GM23338 (cell line): Measurements from ENCODE around the gene DLG2. TPM values are rescaled to one million over a fixed set of nuclear protein-coding genes. Genes with fewer than 3 reads are reported as not detected.

Source experiments
- ATAC-seq: fragments of 200-7000 bp; cut with Tn5 transposase; 3 replicates; pipeline ENCODE4 v1.9.1; 2020
- DNase-seq: peaks from one replicate; pipeline ENCODE4 v3.0.0-alpha.2; 2015; ENCODE audit warnings: low spot score
- H2AFZ ChIP-seq: fragments of 200-600 bp; sonication (generic); 2 replicates; pipeline ENCODE4 v1.8.0; 2016; ENCODE audit warnings: antibody characterized with exemption, mild to moderate bottlenecking, moderate library complexity
- H3F3A ChIP-seq: fragments of 200-600 bp; sonication (generic); replicated peaks from 2 replicates; pipeline ENCODE4 v1.8.0; 2017; ENCODE audit warnings: antibody characterized with exemption, mixed run types, low read depth
- H3K27ac ChIP-seq: fragments of 200-600 bp; sonication (generic); 2 replicates; pipeline ENCODE4 v1.6.1; 2016; ENCODE audit warnings: low read depth
- H3K27me3 ChIP-seq: fragments of 200-600 bp; sonication (generic); 2 replicates; pipeline ENCODE4 v1.8.0; 2016; ENCODE audit warnings: mild to moderate bottlenecking, mixed run types, moderate library complexity; ENCODE audit not compliant: insufficient read depth
- H3K36me3 ChIP-seq: fragments of 200-600 bp; sonication (generic); 2 replicates; pipeline ENCODE4 v1.8.0; 2016; ENCODE audit warnings: mild to moderate bottlenecking; ENCODE audit not compliant: insufficient read depth
- H3K4me1 ChIP-seq: fragments of 200-600 bp; sonication (generic); 2 replicates; pipeline ENCODE4 v1.8.0; 2016; ENCODE audit warnings: mild to moderate bottlenecking, moderate library complexity; ENCODE audit not compliant: insufficient read depth
- H3K4me2 ChIP-seq: fragments of 200-600 bp; sonication (generic); 2 replicates; pipeline ENCODE4 v1.7.1; 2017; ENCODE audit warnings: mixed run types
- H3K4me3 ChIP-seq: fragments of 200-600 bp; sonication (generic); 2 replicates; pipeline ENCODE4 v1.6.1; 2016; ENCODE audit warnings: mixed run types
- H3K79me2 ChIP-seq: fragments of 200-600 bp; sonication (generic); replicated peaks from 2 replicates; pipeline ENCODE4 v1.8.0; 2017; ENCODE audit warnings: mild to moderate bottlenecking; ENCODE audit not compliant: insufficient read depth
- H3K9me2 ChIP-seq: fragments of 200-600 bp; sonication (generic); 2 replicates; pipeline ENCODE4 v1.8.0; 2017; ENCODE audit not compliant: insufficient read depth
- H4K20me1 ChIP-seq: fragments of 200-600 bp; sonication (generic); replicated peaks from 2 replicates; pipeline ENCODE4 v1.8.0; 2017; ENCODE audit warnings: mild to moderate bottlenecking; ENCODE audit not compliant: insufficient read depth
- H3K27ac Mint-ChIP-seq: 2 replicates; pipeline ENCODE4 v1.8.0; 2020; ENCODE audit warnings: inconsistent platforms, mild to moderate bottlenecking, moderate library complexity, mixed read lengths
- H3K27me3 Mint-ChIP-seq: 3 replicates; pipeline ENCODE4 v1.8.0; 2022; ENCODE audit warnings: low read depth, mild to moderate bottlenecking, moderate library complexity, mixed read lengths, inconsistent platforms; ENCODE audit not compliant: insufficient read depth, poor library complexity
- H3K36me3 Mint-ChIP-seq: 3 replicates; pipeline ENCODE4 v1.8.0; 2021; ENCODE audit warnings: low read depth, mild to moderate bottlenecking, inconsistent platforms, moderate library complexity, mixed read lengths
- H3K4me1 Mint-ChIP-seq: 3 replicates; pipeline ENCODE4 v1.8.0; 2020; ENCODE audit warnings: mild to moderate bottlenecking, inconsistent platforms, mixed read lengths
- H3K4me3 Mint-ChIP-seq: 3 replicates; pipeline ENCODE4 v1.8.0; 2021; ENCODE audit warnings: moderate library complexity, mild to moderate bottlenecking, inconsistent platforms, mixed read lengths
- H3K9me3 Mint-ChIP-seq: 3 replicates; pipeline ENCODE4 v1.8.0; 2020; ENCODE audit warnings: moderate library complexity, mild to moderate bottlenecking, inconsistent platforms, mixed read lengths
- CREB1 ChIP-seq: fragments of 250-450 bp; sonication (Bioruptor Pico); IDR thresholded peaks from 2 replicates; pipeline ENCODE4 v1.5.0; 2020; ENCODE audit warnings: low read depth, mild to moderate bottlenecking, moderate library complexity
- CTCF ChIP-seq, 2 experiments: fragments of 200-600 bp in 1 of 2; sonication (generic) in 1 of 2; conservative IDR thresholded peaks; 2 replicates each; pipeline versions ENCODE4 v1.5.1 to v1.6.1; 2016 to 2017; ENCODE audit warnings: antibody characterized with exemption in 2 of 2, low read depth in 2 of 2, mild to moderate bottlenecking in 2 of 2, moderate library complexity in 1 of 2
- EZH2 ChIP-seq: fragments of 200-600 bp; sonication (generic); IDR thresholded peaks from one replicate; pipeline ENCODE4 v1.8.0; 2017; ENCODE audit warnings: antibody characterized with exemption, mild to moderate bottlenecking, low read depth; ENCODE audit not compliant: unreplicated experiment
- EZH2phosphoT487 ChIP-seq: fragments of 200-600 bp; sonication (generic); IDR thresholded peaks from one replicate; pipeline ENCODE4 v1.8.1; 2018; ENCODE audit warnings: antibody characterized with exemption; ENCODE audit not compliant: unreplicated experiment
- JUNB ChIP-seq: IDR thresholded peaks from one replicate; pipeline ENCODE4 v1.6.1; 2016; ENCODE audit warnings: antibody characterized with exemption; ENCODE audit not compliant: unreplicated experiment
- NANOG ChIP-seq: IDR thresholded peaks from 2 replicates; pipeline ENCODE4 v1.6.1; 2016; ENCODE audit warnings: antibody characterized with exemption, borderline replicate concordance
- POLR2AphosphoS5 ChIP-seq: IDR thresholded peaks from 2 replicates; pipeline ENCODE4 v1.6.1; 2016; ENCODE audit warnings: antibody characterized with exemption, low read depth
- STAT1 ChIP-seq: IDR thresholded peaks from one replicate; pipeline ENCODE4 v1.6.1; 2016; ENCODE audit warnings: antibody characterized with exemption; ENCODE audit not compliant: unreplicated experiment
- ZNF114 ChIP-seq: fragments of 250-450 bp; sonication (Bioruptor Pico); IDR thresholded peaks from 2 replicates; pipeline ENCODE4 v1.5.0; 2020; ENCODE audit warnings: mild to moderate bottlenecking, moderate library complexity
- ZNF331 ChIP-seq: fragments of 250-450 bp; sonication (Bioruptor Pico); IDR thresholded peaks from 2 replicates; pipeline ENCODE4 v1.5.0; 2020; ENCODE audit warnings: low read depth, mild to moderate bottlenecking, moderate library complexity
- polyA plus RNA-seq: library from polyadenylated mRNA; unstranded; fragments of >200 nt; fragmentation: Nextera tagmentation; extraction: Ambion mirVana; gene quantifications from 2 replicates; pipeline ENCODE4 v1.2.1, GENCODE V29; 2016
- total RNA-seq: library from RNA; depleted of rRNA; stranded (reverse); fragments of >200 nt; shearing (Covaris generic); gene quantifications from 2 replicates; pipeline ENCODE4 v1.2.3, GENCODE V29; 2014
- TF ChIP-seq, protein P1 (sequence below): IDR thresholded peaks from one replicate; pipeline ENCODE4 v1.6.1; 2018; ENCODE audit warnings: antibody characterized with exemption; ENCODE audit not compliant: unreplicated experiment
- TF ChIP-seq, protein P2 (sequence below): IDR thresholded peaks from 2 replicates; pipeline ENCODE4 v1.6.1; 2016; ENCODE audit warnings: antibody characterized with exemption

DLG2 gene
- total and polyA plus RNA-seq, 2 experiments from 2014 or later, result 19.8 to 21.5 TPM

DNA sequence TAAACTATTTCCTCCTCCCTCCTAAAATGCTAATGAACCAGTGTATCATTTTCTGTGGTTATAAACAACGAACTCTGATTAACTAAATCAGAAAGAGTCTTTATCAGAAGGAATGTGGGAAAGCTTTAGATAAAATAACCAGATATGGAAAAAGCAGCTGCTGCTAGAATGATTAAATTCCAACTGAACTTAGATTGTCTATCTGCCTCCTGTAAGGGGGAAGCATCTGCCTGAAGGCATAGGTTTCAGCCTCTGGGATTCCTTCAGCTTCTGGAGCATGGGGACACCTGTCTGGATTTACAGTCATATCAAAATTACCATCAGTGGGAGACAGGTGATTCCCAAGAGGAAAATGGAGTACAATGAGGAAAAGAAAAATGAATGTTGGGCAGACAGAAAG lies 1245.5 kb downstream of the DLG2 start:
- H3K36me3 ChIP-seq, result no peaks in the 10 kb centered on the region
- H3K79me2 ChIP-seq, result no peaks in the 10 kb centered on the region
- no peaks in the 10 kb centered on the region for H4K20me1 ChIP-seq
- H3K4me3 Mint-ChIP-seq, result no peak overlapping the region
- no peak overlapping the region for H3K4me3 ChIP-seq
- peaks cover 5% of the 10 kb centered on the region; the same call in 1 of the 3 replicates for H3K4me1 Mint-ChIP-seq
- H3K9me3 Mint-ChIP-seq, result no peaks in the 10 kb centered on the region
- H2AFZ ChIP-seq, result no peak overlapping the region
- no peak for TF ChIP-seq CREB1 (CRISPR knock-in tag)
- no peak for TF ChIP-seq ZNF114 (CRISPR knock-in tag)
- no peak for TF ChIP-seq ZNF331 (CRISPR knock-in tag)
- H3F3A ChIP-seq, result no peaks in the 10 kb centered on the region
- no peak overlapping the region for H3K4me2 ChIP-seq
- no peak overlapping the region for H3K27ac Mint-ChIP-seq
- no peak for DNase-seq
- H3K9me2 ChIP-seq, result no peaks in the 10 kb centered on the region
- no peaks in the 10 kb centered on the region for H3K4me1 ChIP-seq
- H3K27me3 Mint-ChIP-seq, result no peaks in the 10 kb centered on the region
- H3K27me3 ChIP-seq, result no peaks in the 10 kb centered on the region
- no peaks in the 10 kb centered on the region for H3K36me3 Mint-ChIP-seq
- H3K27ac ChIP-seq, result no peak overlapping the region
- no peak for ATAC-seq

- Histone ChIP-seq H3K79me2 (no peaks in the 10 kb centered on the region), H3K4me3 (no peak overlapping the region), H3K9me2 (no peaks in the 10 kb centered on the region), H3F3A (no peaks in the 10 kb centered on the region), H2AFZ (no peak overlapping the region), H3K4me1 (no peaks in the 10 kb centered on the region), H4K20me1 (no peaks in the 10 kb centered on the region), H3K27me3 (no peaks in the 10 kb centered on the region), H3K36me3 (no peaks in the 10 kb centered on the region), H3K4me2 (no peak overlapping the region), H3K27ac (no peak overlapping the region)
- no peak for ATAC-seq
- Mint-ChIP-seq H3K36me3 (no peaks in the 10 kb centered on the region), H3K27me3 (peaks cover 2% of the 10 kb centered on the region), H3K4me1 (no peaks in the 10 kb centered on the region), H3K4me3 (no peak overlapping the region), H3K9me3 (no peaks in the 10 kb centered on the region), H3K27ac (no peak overlapping the region)
- no peak for DNase-seq
- TF ChIP-seq EZH2 (no peak), CTCF (conservative IDR thresholded peaks at IDR 0.05; ENCODE audit: low read depth in 2 of 2) (no peak), EZH2phosphoT487 (no peak), JUNB (no peak), STAT1 (no peak), ZNF114 (CRISPR knock-in tag) (no peak), CREB1 (CRISPR knock-in tag) (no peak), NANOG (no peak), POLR2AphosphoS5 (no peak), ZNF331 (CRISPR knock-in tag) (no peak)
- TF ChIP-seq, protein P1, sequence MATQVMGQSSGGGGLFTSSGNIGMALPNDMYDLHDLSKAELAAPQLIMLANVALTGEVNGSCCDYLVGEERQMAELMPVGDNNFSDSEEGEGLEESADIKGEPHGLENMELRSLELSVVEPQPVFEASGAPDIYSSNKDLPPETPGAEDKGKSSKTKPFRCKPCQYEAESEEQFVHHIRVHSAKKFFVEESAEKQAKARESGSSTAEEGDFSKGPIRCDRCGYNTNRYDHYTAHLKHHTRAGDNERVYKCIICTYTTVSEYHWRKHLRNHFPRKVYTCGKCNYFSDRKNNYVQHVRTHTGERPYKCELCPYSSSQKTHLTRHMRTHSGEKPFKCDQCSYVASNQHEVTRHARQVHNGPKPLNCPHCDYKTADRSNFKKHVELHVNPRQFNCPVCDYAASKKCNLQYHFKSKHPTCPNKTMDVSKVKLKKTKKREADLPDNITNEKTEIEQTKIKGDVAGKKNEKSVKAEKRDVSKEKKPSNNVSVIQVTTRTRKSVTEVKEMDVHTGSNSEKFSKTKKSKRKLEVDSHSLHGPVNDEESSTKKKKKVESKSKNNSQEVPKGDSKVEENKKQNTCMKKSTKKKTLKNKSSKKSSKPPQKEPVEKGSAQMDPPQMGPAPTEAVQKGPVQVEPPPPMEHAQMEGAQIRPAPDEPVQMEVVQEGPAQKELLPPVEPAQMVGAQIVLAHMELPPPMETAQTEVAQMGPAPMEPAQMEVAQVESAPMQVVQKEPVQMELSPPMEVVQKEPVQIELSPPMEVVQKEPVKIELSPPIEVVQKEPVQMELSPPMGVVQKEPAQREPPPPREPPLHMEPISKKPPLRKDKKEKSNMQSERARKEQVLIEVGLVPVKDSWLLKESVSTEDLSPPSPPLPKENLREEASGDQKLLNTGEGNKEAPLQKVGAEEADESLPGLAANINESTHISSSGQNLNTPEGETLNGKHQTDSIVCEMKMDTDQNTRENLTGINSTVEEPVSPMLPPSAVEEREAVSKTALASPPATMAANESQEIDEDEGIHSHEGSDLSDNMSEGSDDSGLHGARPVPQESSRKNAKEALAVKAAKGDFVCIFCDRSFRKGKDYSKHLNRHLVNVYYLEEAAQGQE, result no peak
- TF ChIP-seq, protein P2, sequence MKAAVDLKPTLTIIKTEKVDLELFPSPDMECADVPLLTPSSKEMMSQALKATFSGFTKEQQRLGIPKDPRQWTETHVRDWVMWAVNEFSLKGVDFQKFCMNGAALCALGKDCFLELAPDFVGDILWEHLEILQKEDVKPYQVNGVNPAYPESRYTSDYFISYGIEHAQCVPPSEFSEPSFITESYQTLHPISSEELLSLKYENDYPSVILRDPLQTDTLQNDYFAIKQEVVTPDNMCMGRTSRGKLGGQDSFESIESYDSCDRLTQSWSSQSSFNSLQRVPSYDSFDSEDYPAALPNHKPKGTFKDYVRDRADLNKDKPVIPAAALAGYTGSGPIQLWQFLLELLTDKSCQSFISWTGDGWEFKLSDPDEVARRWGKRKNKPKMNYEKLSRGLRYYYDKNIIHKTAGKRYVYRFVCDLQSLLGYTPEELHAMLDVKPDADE, result no peak
Observed at GRCh38 chr11:84372381-84372950, 1254.7 kb downstream of the DLG2 start.
